22Rv1 (cell line): Measurements from ENCODE around the gene MADD.

Experiments
- H3K27ac ChIP-seq: fragments of 450-650 bp; 2 replicates; pipeline ENCODE4 v1.5.1; 2017
- CTCF ChIP-seq: fragments of 450-650 bp; IDR thresholded peaks from 2 replicates; pipeline ENCODE4 v1.5.1; 2017; ENCODE audit warnings: mild to moderate bottlenecking
- ZFX ChIP-seq: fragments of 450-650 bp; IDR thresholded peaks from 2 replicates; pipeline ENCODE4 v1.6.1; 2017; ENCODE audit warnings: antibody characterized with exemption, borderline replicate concordance

The MADD gene

DNA sequence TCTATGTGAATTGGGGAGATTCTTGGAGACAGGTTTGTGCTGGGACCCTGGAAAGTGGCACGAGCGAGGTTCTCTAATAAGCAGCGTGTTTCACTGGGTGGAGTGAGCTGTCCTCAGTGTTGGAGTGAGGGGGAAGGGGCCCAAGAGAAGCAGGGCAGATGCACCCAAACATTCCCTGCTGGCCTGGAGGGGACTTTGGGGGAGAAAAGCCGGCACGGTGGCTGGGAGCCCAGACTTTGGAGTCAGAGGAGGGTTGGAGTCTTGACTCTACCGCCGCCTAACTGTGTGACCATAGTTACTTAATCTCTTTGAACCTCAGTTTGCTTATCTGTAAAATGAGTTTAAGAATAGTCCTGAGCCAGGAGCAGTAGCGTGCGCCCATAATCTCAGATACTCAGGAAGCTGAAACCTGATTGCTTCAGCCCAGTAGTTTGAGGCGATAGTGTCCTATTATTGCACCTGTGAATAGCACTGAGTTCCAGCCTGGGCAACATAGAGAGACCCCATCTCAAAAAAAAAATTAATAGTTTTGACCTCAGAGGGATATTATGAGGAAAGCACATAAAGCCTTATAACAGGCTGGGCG, 11.5 kb upstream of the MADD start:
- TF ChIP-seq ZFX (no peak), CTCF (no peak)
- no peak overlapping the region for H3K27ac ChIP-seq

DNA sequence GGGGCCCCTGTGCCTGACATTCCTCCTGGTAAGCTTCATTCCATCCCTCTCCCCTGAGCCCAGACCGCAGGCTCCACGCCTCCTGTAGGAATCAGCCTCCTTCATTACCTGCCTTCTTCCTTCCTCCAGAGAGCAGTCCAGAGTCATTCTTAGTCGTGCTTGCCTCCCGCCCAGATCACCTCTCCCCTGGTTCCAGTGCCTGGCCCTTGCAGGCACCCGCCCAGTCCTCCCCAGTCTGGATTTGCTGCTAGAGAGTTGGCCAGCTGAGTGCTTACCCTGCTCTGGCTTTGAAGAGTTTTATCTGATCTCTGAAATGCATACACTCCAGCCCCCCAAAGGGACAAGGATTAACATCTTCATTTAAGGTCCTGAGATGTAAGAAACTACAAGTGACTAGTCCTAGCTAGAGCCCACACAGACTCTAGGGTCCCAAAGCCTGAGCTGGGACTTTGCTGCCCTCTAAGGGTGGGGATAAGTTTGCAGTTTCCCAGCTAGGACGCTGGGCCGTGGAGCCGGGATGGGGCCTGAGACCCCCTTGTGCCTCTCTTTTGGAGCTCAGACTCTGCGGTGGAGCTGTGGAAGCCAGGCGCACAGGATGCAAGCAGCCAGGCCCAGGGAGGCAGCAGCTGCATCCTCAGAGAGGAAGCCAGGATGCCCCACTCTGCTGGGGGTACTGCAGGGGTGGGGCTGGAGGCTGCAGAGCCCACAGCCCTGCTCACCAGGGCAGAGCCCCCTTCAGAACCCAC, 10.5 kb upstream of the MADD start:
- TF ChIP-seq ZFX, result no peak
- TF ChIP-seq CTCF, result peak; percentile 63

GRCh38 chr11:47260366-47260765, 9.6 kb upstream of the MADD start:
- TF ChIP-seq CTCF (no peak), ZFX (no peak)
- H3K27ac ChIP-seq, result no peak overlapping the region

More for the DNA sequence above, 10.5 kb upstream of the MADD start:
- no peak overlapping the region for H3K27ac ChIP-seq

GRCh38 chr11:47261291-47261800, 8.6 kb upstream of the MADD start:
- TF ChIP-seq CTCF, result no peak
- no peak for TF ChIP-seq ZFX
- H3K27ac ChIP-seq, result no peak overlapping the region

DNA sequence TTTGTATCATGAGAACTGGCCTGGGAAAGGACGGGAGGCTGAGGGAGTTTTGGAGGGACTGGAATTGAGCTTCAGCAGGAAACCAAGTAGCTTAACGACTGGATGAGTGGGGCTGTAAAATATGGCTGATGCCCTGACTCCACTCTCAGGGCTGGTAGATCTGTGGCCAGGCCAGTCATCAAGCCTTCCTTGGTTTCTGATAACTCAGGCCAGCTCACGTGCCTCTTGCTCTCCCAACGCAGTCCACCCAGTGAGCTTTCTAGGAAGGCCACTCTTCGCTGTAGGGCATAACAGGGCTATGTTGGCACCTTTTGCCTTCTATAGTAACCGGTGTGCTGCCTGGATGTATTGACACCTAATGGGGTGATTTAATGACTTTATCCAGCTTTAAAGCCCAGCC, 5.8 kb upstream of the MADD start:
- TF ChIP-seq CTCF, result no peak
- no peak overlapping the region for H3K27ac ChIP-seq

GRCh38 chr11:47264521-47264920, 5.4 kb upstream of the MADD start:
- H3K27ac ChIP-seq, result no peak overlapping the region
- TF ChIP-seq CTCF, result no peak
- TF ChIP-seq ZFX, result no peak

- peak overlapping the region; percentile 96 for H3K27ac ChIP-seq
- TF ChIP-seq CTCF (no peak), ZFX (no peak)
Observed at GRCh38 chr11:47267876-47268275, 2.1 kb upstream of the MADD start.
